ENCODE measurements around the gene MPZL1. TPM values are rescaled to one million over a fixed set of nuclear protein-coding genes. Genes with fewer than 3 reads are reported as not detected.

MPZL1 gene
- total RNA-seq, 2 experiments from 2014 or later = 48.9 to 61.9 TPM

DNA sequence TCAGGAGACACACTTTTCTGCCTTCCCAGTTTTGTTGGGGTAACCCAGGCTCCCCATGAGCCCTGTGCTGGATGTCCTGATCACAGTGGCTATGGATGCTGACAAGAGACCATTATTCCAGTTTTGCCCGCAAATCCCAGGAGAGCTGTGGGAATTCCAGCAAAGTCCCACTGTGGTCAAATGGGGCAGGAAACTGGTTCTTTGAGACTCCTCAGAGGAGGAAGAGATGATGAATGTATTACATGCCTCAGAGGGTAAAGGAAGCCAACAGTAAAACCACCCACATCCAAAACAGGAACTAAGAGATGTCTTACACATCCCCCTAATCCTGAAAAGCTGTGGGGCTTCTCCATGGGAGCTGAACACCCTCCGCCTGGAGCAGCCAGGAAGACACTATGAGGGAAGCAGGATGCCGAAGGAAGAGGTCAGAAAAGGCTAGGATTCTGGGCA lies 12.8 kb upstream of the MPZL1 start:
- Histone ChIP-seq H3K9me3 (ENCODE audit: low read length) (no peaks in the 10 kb centered on the region), H3K4me3 (ENCODE audit: low read depth, low read length, poor library complexity, severe bottlenecking) (no peak overlapping the region), H3K4me2 (ENCODE audit: low read length) (peak overlapping the region; percentile 34), H3K27ac (ENCODE audit: low read depth, low read length, poor library complexity, severe bottlenecking) (no peak overlapping the region), H3K36me3 (ENCODE audit: insufficient read depth, low read length) (peaks cover 43% of the 10 kb centered on the region), H3K9me2 (ENCODE audit: insufficient read depth, low read length) (no peaks in the 10 kb centered on the region), H3K79me2 (ENCODE audit: insufficient read depth, low read depth, low read length) (no peaks in the 10 kb centered on the region), H2AFZ (ENCODE audit: low read length) (no peak overlapping the region), H3K4me1 (ENCODE audit: insufficient read depth, low read length, poor library complexity, severe bottlenecking) (peaks cover 56% of the 10 kb centered on the region), H4K20me1 (ENCODE audit: insufficient read depth, low read length) (peaks cover 12% of the 10 kb centered on the region)
- DNase-seq (ENCODE audit: low spot score) = peak; percentile 48
- POLR2A ChIA-PET = interaction anchor here (0.6 to 1.0 kb wide), 3 partner anchors 40 to 108 kb away, joined by 3 to 4 read pairs (median 3); no protein-coding TSS in a partner anchor
- intact Hi-C loops (cut with micrococcal nuclease; ENCODE audit: unreplicated experiment) = no loop called here
- TF ChIP-seq EZH2phosphoT487 (IDR thresholded peaks at IDR 0.05; ENCODE audit: borderline replicate concordance, low read depth, low read length) = no peak
- CTCF ChIA-PET (ENCODE audit: unreplicated experiment) = no interaction called here
- BruUV-seq (replicated peaks) = no TSS peak

DNA sequence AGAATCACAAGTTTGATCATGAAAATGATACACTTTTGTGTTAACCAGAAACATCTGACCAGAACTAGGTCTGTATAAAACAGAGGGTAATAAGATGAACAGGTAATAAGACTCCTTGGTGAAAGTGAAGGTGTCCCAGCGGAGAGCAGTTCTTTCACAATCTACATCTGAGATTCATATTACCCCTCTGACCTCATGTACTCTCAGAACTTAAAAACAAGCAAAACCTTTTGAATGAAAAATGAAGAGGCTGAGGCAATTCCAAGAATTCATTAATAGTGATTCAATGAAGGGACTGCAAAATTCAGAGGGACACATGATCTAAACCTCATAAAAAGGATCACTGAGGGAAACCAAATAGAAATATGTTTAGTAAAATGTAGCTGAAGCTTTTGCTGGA lies 10.9 kb upstream of the MPZL1 start:
- Histone ChIP-seq H2AFZ (ENCODE audit: low read length) (no peak overlapping the region), H3K36me3 (ENCODE audit: insufficient read depth, low read length) (peaks cover 24% of the 10 kb centered on the region), H3K79me2 (ENCODE audit: insufficient read depth, low read depth, low read length) (no peaks in the 10 kb centered on the region), H4K20me1 (ENCODE audit: insufficient read depth, low read length) (peaks cover 11% of the 10 kb centered on the region), H3K4me3 (ENCODE audit: low read depth, low read length, poor library complexity, severe bottlenecking) (no peak overlapping the region), H3K9me3 (ENCODE audit: low read length) (no peaks in the 10 kb centered on the region), H3K9me2 (ENCODE audit: insufficient read depth, low read length) (no peaks in the 10 kb centered on the region), H3K4me2 (ENCODE audit: low read length) (no peak overlapping the region), H3K4me1 (ENCODE audit: insufficient read depth, low read length, poor library complexity, severe bottlenecking) (peaks cover 47% of the 10 kb centered on the region), H3K27ac (ENCODE audit: low read depth, low read length, poor library complexity, severe bottlenecking) (no peak overlapping the region)
- intact Hi-C loops (cut with micrococcal nuclease; ENCODE audit: unreplicated experiment) = no loop called here
- TF ChIP-seq EZH2phosphoT487 (IDR thresholded peaks at IDR 0.05; ENCODE audit: borderline replicate concordance, low read depth, low read length) = no peak
- TF ChIP-seq, protein P1, sequence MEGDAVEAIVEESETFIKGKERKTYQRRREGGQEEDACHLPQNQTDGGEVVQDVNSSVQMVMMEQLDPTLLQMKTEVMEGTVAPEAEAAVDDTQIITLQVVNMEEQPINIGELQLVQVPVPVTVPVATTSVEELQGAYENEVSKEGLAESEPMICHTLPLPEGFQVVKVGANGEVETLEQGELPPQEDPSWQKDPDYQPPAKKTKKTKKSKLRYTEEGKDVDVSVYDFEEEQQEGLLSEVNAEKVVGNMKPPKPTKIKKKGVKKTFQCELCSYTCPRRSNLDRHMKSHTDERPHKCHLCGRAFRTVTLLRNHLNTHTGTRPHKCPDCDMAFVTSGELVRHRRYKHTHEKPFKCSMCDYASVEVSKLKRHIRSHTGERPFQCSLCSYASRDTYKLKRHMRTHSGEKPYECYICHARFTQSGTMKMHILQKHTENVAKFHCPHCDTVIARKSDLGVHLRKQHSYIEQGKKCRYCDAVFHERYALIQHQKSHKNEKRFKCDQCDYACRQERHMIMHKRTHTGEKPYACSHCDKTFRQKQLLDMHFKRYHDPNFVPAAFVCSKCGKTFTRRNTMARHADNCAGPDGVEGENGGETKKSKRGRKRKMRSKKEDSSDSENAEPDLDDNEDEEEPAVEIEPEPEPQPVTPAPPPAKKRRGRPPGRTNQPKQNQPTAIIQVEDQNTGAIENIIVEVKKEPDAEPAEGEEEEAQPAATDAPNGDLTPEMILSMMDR (conservative IDR thresholded peaks at IDR 0.05; ENCODE audit: low read length) = no peak
- POLR2A ChIA-PET = no interaction called here
- no TSS peak for BruUV-seq (replicated peaks)
- no peak for DNase-seq (ENCODE audit: low spot score)
- CTCF ChIA-PET (ENCODE audit: unreplicated experiment) = no interaction called here

DNA sequence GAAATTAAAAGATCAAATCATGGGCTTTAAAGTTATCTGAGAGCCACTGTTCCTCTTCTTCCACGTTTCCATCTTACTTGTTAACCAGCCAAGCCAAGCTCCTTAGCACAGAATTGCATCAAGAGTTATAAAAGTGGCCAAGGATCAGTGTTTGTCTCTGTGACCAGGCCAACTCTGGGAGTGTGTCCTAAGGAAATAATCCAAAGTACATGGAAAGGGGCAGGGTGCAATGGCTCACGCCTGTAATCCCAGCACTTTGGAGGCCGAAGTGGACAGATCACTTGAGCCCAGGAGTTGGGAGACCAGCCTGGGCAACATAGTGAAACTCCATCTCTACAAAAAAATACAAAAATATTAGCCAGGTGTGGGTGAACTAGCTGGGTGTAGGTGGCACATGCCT lies 10.0 kb upstream of the MPZL1 start:
- no TSS peak for BruUV-seq (replicated peaks)

More for the DNA sequence above, 10.0 kb upstream of the MPZL1 start:
- no peak for DNase-seq (ENCODE audit: low spot score)
- peaks cover 4% of the 10 kb centered on the region; the same call in 1 of the 2 replicates for H4K20me1 ChIP-seq (ENCODE audit: insufficient read depth, low read length)
- intact Hi-C loops (cut with micrococcal nuclease; ENCODE audit: unreplicated experiment) = no loop called here
- H3K4me1 ChIP-seq (ENCODE audit: insufficient read depth, low read length, poor library complexity, severe bottlenecking) = peaks cover 40% of the 10 kb centered on the region
- no peak overlapping the region for H3K4me3 ChIP-seq (ENCODE audit: low read depth, low read length, poor library complexity, severe bottlenecking)
- no peak for TF ChIP-seq EZH2phosphoT487 (IDR thresholded peaks at IDR 0.05; ENCODE audit: borderline replicate concordance, low read depth, low read length)
- TF ChIP-seq, protein P1 (conservative IDR thresholded peaks at IDR 0.05; ENCODE audit: low read length) = no peak
- ChIA-PET CTCF (ENCODE audit: unreplicated experiment) (no interaction called here), POLR2A (interaction anchor here (0.6 kb wide), 1 partner anchor 176 kb away, joined by 7 read pairs; no protein-coding TSS in a partner anchor)
- H2AFZ ChIP-seq (ENCODE audit: low read length) = no peak overlapping the region
- H3K36me3 ChIP-seq (ENCODE audit: insufficient read depth, low read length) = peaks cover 15% of the 10 kb centered on the region
- H3K27ac ChIP-seq (ENCODE audit: low read depth, low read length, poor library complexity, severe bottlenecking) = no peak overlapping the region
- no peaks in the 10 kb centered on the region for H3K79me2 ChIP-seq (ENCODE audit: insufficient read depth, low read depth, low read length)
- no peaks in the 10 kb centered on the region for H3K9me2 ChIP-seq (ENCODE audit: insufficient read depth, low read length)
- no peak overlapping the region for H3K4me2 ChIP-seq (ENCODE audit: low read length)
- no peaks in the 10 kb centered on the region for H3K9me3 ChIP-seq (ENCODE audit: low read length)
